HT1080 (cell line): ENCODE results near the gene ANGEL1. TPM values are rescaled to one million over a fixed set of nuclear protein-coding genes. Genes with fewer than 3 reads are reported as not detected.

ENCODE experiments used
- DNase-seq: peaks from one replicate; pipeline ENCODE4 v3.0.0-alpha.2; 2015; ENCODE audit warnings: low read depth
- total RNA-seq: library from RNA; depleted of rRNA; stranded (reverse); fragments of >200 nt; shearing (Covaris generic); gene quantifications from 2 replicates; pipeline ENCODE4 v1.2.3, GENCODE V29; 2014

Gene ANGEL1
- total RNA-seq, 1 experiment from 2014 or later: 3.5 TPM

DNA sequence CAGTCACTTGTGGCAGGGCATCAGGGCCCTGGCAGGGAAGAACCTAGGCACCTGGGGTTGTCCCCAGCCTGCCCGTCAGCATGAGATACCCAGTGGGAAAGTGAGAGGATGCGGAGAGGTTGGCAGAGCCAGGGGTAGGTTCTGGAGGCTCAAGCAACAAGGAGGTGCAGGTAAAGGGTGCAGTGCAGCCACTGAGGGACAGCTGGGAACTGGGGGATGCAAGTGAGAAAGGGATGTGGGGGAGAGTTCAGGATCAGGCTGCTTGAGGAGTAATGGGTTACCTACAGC lies 32.7 kb downstream of the ANGEL1 start:
- no peak for DNase-seq

DNA sequence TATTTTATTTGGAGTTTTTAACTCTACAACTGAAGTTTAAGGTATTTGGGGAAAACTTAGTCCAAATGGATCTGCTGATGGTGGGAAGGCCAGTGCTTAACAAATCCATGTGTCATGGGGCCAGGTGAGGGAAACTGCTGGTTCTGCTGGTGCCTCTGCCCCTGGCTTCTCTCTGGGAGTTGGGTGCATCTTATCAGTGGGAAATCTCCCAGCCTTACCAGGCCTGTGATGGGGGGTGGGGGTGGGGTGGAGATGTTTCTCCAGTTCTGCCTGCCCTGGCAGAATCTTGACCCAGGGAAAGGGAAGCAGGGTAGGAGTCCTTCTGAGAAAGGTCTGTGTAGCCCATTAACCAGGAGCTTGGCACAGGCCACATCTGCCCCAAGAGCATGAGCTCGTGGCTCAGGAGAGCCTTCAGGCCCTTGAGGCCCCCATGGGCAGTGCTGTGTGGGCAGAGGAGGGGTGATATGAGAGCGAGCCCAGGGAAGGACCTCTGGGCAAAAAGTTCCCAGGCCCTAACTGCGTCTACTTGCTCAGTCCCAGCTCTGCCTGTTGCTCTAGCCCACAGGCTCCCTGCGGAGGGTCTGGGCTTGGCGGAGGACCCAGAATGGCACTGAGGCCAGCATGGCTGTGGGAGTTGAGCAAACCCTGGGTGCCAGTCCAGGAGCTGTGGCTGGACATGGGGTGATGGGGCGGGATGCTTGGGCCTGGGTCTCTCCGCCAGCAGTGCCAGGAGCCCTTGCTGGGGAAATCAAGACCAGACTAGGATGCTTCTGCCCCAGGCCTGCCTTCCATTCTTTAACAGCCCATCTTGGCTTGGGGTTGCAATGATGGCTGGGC lies 33.2 kb downstream of the ANGEL1 start:
- DNase-seq: no peak

DNA sequence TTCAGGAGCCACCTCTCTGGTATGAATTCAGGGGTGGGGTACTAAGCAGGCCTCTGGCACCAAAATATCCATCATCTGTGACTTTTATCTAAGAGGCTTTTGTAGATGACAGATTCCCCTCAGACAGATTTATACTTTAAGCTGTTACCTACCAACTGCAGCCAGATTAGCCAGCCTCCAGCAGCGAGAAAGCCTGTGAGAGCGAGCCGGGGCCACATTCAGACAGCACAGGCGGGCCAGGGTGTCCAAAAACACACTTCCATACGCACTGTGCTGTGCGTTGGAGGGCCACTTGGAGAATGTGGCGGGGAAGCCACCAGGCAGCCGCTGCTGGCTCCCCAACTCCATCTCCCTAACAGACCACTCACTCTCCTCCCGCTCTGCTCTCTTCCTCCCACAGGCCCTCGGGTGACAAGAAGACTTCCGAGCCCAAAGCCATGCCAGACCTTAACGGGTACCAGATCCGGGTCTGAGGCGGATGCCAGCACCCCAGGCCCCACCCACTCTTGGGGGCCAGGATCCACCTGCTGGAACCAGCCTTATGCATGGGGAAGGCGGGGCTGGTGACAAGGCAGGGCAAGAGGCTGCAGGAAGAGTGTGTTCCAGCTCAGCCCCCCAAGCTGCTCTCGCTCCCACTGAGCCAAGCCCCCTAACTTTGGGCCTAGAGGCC lies 34.0 kb downstream of the ANGEL1 start:
- DNase-seq: no peak

DNA sequence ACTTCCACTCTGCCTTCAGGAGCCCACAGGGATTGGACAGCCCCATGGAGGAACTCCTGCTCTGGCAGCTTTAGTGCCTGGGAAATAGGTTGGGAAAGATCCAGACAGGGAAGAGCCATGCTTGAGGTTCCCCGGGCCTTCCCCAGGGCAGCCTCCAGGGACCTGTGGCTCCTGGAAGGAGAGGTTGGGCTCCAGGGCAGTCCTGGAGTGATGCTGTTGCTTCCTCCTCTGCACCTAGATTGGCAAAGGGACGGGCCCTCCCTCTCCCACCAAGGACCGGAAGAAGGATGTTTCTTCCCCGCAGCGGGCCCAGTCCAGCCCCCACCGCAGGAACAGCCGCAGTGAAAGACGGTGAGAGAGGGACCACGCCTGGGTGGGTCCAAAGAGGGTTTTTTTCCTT lies 35.0 kb downstream of the ANGEL1 start:
- no peak for DNase-seq

DNA sequence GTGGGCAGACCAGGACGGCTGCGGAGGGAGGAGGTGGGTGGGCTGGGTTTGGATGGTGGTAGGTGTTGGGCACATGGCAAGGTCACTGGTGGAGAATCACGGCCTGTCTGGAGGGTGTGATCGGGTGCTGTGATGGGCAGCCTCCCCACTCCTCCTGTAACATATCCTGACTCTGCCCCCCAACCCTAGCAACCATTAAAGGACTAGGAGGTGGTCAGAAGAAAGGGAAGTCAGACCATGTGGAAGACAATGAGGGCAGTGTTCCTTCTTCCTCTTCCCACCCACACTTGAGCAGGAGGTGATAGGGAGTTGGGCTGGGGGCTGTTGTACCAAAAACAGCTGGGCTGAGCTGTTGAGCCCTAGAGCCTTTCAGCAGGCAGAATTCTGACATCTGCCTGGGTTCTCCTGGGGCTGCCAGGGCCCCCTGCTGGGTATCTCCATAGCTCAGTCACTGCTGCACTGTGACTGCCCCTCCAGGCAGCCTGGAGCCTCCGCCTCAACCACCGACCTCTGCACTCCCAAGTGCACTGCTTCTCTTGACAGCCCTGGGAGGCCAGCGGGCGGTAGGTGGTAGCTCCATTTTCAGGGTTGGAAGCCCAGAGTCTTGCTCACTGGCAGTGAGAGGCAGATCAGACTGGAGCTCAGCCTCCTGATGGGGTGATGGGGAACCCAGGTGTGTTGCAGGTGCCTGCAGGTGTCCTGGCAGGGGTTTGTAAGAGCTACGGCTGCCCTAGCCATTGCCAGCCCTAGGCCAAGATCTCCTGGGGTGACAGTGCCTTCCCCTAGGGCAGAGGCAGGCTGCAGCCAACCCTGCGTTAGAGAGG lies 36.0 kb downstream of the ANGEL1 start:
- DNase-seq: peak; percentile 12

DNA sequence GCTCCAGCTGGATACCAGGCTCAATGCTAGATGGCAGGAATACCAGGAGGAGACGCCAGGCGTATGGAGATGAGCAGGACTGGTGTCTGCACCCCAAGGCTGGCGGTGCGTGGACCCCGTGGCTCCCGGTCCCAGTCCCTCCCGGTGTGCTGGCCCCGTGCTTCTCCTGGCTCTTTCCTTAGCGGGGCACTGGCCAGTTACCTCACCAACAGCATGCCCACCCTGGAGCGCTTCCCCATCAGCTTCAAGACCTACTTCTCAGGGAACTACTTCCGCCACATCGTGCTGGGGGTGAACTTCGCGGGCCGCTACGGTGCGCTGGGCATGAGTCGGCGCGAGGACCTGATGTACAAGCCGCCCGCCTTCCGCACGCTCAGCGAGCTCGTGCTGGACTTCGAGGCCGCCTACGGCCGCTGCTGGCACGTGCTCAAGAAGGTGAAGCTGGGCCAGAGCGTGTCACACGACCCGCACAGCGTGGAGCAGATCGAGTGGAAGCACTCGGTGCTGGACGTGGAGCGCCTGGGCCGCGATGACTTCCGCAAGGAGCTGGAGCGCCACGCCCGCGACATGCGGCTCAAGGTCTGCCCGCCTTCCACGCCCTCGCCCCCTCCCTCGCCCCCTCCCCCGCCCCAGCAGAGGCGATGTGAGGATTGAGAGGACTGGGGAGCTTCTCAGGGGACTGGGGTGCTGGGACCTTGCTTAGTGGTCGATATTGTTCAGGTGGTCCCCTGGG lies 36.8 kb downstream of the ANGEL1 start:
- DNase-seq: no peak

DNA sequence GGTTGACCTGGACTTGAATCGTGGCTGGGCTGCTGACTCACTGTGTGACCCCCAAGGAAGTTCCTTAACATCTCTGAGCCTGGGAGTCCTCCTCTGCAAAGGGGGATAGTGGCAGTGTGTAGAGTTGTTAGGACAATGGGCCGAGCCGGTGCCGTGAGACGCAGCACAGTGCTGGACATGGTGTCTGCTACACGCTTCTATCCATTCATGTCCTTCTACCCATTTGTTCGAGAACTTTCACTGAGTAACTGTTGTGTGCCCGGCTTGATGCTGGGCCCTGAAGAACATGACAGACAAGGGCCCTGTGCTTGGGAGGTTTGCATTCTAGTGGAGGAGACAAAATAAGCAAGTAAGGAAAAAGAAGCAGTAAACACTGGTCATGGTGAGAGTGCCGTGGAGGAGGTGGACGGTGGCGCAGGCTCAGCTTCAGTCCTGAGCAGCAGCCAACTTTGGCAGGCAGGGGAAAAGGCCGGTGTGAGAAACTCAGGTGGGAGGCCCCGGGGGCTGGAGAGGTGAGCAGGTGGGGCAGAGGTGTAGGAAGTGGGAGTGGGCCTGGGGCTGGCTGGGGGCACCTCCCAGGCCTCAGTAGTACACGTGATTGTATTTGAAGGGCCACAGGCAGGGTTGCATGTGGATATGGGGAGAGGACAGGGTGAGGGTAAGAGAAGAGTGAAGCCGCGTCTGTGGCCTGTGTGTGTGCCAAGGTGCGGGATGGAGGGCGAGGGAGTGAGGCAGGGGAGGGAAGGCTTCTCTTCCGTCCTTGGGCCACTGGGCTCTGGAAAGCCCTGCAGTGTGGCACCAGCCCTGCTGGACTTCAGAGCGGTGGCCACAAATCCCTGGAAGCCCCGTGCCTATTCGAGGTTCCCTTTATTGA lies 37.6 kb downstream of the ANGEL1 start:
- no peak for DNase-seq

DNA sequence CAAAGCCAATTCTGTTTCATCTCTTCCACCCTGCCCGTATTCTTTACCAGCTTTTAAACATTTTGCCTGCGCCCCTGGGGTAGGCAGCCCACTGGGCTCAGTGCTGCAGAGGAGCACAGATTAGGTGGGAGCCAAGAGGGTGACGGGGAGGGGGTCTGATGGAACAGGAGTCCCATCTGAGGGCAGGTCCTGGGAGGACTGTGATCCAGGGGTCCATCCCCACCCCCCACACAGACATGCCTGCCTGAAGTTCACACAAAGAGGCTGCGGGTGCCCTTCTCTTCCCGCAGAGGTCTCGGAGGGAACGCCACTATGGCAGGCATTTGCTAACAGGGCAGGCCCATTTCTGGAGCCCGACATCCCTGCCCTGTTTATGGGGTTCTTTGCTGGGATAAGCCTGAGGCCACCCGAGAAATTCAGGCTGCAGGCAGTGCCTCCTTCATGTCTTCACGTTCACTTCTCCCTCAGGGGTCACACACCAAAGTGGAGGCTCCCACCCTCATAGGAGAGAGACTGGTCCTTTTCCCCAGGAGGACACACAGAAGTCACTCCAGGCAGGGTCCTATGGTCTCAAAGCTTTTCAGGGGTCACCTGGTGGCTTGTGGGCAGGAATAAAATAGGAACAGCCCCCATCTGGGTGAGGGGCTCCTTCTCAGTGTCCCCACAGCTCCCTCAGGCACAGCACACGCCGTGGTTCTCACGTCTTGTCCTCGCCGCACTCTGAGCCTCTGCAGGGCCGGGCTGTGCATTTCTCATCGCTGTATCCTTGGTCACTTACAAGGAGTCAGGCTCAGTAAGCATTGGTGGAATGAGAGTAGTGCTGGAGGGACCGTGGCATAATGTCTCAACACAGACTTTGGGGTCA lies 38.5 kb downstream of the ANGEL1 start:
- no peak for DNase-seq

DNA sequence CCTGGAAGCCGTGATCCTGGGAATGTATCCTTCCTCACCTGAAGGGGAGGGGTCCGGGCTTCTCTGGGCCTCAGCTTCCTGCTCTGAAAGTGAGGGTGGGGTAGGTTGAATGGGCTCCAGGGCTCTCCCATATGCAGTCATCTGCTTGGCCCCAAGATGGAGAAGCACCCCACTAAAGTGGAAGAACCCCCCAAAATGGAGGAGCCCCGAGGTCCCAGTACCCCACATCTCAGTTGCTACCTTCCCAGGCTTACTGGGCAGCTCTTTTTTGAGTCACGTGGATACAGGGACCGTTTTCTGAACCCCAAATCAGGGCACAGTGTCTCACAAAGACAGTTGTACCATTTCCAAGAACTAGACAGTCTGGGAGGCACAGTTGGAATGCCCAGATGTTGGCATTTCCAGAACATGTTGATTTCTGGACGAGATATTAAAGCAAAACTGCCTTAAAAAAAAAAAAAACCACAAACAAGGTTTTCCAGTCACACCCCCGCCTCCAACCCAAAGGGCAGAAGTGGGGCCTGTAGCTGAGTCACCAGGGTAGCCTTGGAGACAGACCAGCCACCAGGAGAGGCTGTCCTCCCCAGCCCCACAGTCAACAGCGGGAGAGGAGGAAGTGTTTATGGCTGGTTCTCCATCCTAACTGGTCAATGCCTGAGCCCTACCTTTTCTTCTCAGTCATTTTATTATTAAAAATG lies 39.3 kb downstream of the ANGEL1 start:
- peak; percentile 76 for DNase-seq

DNA sequence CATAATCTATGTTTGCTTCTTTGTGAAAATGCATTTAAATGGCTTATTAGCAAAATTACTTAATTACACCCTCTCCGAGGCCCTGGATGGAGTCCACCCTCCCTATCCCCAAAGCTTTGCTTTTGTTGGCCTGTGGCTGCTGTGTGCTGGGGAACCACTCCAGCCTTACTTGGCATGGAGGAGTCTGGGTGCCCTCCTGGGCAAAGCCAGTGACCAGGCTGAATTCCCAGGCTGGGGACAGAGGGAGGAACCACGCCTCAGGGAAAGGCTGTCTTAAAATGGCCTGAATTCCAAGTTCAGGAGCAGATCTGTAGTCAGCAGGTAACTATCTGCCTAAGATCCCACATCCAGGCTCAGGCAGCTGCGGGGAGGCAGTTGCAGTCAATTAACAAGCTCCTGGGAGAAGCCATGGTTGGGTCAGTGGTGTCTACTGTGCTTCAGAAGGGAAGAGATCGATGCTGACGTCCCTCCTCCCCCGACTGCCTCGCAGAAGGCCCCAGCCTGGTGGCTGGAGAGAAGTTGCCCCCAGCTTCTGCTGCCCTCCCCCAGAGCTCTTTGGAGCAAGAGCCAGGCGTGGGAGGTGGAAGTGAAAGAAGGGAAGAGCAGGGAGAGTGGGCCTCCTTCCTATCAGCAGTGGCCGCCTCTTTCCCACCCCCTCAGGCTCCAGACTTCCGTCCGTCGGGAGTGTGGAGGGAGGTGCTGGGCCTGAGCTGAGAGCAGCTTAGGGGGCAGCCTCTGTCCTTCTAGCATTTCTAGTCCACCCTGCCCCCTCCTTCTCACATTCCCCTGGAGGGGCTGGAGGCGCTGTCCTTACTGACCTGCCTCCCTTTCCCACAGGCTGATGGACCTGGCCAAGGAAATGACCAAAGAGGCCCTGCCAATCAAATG lies 40.1 kb downstream of the ANGEL1 start:
- DNase-seq: no peak

DNA sequence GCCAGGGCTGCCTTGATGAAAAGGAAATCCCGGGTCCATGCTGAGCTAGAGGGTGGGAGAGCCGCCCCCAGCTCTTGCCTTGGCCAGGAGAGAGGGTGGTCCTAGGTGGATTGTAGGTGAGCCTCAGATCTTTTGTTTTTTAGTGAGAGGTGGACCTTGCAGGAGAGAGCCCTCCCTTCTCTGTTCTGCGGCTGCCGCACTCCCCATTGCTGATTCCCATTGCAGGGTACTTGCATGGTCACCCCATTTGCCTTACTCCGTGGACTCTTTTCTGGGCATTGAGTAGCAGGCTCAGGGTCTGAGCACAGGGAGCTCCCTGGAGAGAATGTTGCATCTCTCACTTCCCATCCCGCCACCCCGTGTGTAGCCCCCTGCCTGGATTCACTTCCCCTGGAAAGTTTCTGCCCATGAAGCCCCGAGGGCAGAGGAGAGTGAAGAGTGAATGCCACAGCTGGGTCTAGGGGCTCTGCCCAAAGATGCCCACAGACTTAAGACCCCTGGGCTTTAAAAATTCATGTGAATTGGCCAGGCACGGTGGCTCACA lies 41.2 kb downstream of the ANGEL1 start:
- no peak for DNase-seq

DNA sequence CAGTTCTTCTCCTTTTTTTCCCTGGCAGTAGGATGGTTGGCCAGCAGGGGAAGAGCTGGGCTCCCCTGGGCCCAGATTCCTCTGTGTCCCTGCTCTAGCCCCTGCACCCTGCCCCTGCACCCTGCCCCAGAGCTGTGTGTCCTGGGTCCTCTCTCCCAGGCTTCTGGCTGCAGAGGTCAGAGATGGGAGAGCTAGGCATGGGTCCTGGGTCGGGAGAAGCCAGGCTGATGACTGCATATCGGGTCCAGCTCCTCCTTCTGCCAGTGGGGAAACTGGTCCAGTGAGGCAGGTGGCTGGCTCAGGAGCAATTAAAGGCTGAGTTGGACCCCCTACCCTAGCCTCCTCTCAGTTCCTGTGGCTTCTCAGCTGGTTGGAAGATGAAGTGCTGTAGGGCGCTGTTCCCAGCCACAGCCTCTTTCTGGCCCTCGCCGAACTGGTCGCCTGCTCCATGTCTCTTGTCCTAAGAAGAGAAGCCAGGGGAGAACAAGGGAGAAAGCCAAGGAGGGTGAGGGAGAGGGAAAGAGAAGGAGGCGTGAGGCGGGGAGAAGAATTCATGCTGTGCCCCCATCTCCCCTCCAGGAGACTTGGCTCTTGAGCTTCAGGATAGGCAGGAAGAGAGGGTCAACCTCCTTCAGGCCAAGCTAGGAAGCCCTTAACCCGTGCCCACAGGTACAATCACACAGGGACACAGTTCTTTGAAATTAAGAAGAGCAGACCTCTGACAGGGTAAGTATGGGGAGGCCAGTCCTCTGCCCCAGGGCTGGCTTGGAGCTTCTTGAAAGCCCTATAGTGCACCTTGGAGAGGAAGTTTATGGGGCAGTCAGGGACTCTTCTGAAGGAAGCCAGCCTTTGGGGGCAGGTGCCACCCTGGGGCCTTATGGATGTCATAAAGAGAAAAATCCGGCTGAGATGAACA lies 41.9 kb downstream of the ANGEL1 start:
- DNase-seq: no peak

DNA sequence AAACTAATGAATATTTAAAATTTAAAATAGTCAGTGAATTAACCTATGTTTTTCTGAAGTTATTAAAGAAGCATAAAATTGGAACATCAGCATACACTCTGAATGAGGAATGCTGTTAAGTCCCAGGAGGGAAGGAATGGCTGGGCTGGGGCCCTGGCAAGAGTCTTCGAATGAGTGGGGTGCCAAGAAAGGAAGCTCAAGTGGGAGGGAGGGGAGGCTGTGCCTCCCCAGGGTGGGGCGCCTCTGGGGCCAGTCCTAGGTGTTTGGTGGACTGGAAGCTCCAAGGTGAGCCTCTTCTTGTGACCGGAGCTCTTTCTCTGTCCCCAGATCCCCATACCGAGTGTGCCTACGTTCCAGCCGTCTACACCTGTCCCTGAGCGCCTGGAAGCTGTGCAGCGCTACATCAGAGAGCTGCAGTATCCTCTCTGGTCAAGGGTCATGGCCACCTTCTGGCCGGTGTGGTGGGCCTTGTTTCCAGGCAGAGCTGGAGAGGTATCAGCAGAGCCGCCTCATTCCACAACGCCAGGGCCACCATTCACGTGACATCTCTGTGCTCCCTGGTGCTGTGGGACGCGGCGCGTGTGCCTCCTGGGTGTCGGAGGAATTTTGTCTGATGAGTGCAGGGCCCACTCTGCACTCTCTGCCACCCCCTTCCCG lies 42.9 kb downstream of the ANGEL1 start:
- no peak for DNase-seq

DNA sequence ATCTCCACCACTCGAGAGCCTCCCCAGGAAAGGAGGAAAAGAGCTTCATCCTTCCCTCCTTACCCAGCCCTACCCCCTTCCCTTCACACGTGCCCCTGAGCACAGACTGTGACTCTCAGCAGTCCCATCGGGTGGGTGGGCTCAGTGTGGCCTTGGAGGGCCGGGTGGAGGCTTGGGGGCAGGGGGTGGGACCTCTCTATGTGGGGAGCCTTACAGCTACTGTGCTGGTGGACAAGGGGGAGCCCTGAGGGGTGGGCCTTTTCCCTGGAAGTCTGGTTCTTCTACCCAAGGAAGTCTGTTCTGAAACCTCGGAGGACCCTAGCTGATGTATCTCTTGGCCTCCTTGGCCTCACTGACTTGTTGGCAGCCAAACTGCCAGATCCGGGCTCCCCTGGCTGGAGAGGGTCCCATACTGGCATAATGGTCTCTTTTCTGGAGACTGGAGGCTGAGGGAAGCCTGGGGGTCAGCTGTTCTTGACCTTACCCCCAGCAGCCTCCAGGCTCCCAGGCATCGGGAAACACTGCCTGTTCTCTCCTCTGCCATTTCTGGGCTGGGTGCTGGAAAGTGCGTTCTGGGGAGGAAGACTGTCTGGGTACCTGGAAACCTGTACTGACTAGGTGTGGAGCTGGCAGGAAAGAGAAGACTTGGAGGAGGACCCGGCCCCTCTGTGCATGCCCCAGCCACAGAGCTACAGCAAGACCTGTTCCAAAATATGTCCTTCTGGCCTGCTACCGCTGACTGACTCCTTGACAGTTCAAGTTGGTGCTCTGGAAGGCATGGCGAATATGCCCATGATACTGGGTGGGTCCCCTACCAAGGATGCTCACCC lies 43.8 kb downstream of the ANGEL1 start:
- DNase-seq: no peak
